ENCODE data around the gene DLGAP4.

DLGAP4 gene

DNA sequence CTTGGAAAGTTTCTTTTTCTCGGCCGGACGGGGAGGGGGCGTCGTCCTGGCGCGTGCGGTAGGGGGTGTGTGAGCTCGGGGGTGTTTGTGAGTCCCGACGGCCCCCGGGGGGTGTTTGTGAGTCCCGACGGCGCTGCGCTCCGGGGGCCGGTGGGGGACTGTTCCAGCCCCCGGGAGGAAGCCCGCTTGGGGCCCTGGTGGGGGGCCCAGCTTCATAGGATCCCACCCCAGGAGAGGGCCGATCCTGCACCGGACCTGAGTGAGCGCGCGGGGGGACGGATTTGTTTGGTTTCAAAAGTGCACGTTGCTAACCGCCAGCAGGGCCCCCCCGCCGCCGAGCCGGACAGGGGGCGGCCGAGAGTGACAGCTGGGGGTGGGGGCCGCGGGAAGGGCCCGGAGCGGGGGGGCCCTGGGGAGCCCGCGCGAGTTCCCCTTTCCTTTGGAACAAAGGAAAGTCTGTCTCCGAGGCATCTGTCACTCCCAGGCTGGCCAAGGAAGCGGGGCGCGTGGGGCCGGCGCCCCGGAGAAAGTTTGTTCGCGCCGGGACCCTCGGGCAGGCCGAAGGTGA is 267.7 kb downstream of the DLGAP4 start:
- Histone ChIP-seq H3K4me3 (IDR thresholded peaks at IDR 0.05; ENCODE audit: insufficient read depth, low read depth, low read length) (peak overlapping the region; percentile 55), H2AFZ (ENCODE audit: low read depth) (peak overlapping the region; percentile 67; the same call in 1 of the 2 replicates), H3K79me2 (ENCODE audit: insufficient read depth, low read depth) (peaks cover 46% of the 10 kb centered on the region), H3K36me3 (ENCODE audit: insufficient read depth) (no peaks in the 10 kb centered on the region), H3K27ac (peak overlapping the region; percentile 89), H3K4me1 (ENCODE audit: low read depth, poor library complexity, severe bottlenecking) (peaks cover 34% of the 10 kb centered on the region), H3K27me3 (ENCODE audit: insufficient read depth, low read depth) (no peaks in the 10 kb centered on the region), H3K9ac (peak overlapping the region; percentile 100), H3K4me2 (peak overlapping the region; percentile 71), H4K20me1 (ENCODE audit: insufficient read depth) (peaks cover 21% of the 10 kb centered on the region)
- TF ChIP-seq, protein P1, sequence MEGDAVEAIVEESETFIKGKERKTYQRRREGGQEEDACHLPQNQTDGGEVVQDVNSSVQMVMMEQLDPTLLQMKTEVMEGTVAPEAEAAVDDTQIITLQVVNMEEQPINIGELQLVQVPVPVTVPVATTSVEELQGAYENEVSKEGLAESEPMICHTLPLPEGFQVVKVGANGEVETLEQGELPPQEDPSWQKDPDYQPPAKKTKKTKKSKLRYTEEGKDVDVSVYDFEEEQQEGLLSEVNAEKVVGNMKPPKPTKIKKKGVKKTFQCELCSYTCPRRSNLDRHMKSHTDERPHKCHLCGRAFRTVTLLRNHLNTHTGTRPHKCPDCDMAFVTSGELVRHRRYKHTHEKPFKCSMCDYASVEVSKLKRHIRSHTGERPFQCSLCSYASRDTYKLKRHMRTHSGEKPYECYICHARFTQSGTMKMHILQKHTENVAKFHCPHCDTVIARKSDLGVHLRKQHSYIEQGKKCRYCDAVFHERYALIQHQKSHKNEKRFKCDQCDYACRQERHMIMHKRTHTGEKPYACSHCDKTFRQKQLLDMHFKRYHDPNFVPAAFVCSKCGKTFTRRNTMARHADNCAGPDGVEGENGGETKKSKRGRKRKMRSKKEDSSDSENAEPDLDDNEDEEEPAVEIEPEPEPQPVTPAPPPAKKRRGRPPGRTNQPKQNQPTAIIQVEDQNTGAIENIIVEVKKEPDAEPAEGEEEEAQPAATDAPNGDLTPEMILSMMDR (conservative IDR thresholded peaks at IDR 0.05; ENCODE audit: low read depth, low read length), result no peak

- peaks cover 21% of the 10 kb centered on the region for H4K20me1 ChIP-seq (ENCODE audit: insufficient read depth)
- peak overlapping the region; percentile 71 for H3K4me2 ChIP-seq
- TF ChIP-seq, protein P1 (conservative IDR thresholded peaks at IDR 0.05; ENCODE audit: low read depth, low read length), result 0 out of 2 replicates have a peak, but pooled peaks have one; percentile 15
- no peaks in the 10 kb centered on the region for H3K36me3 ChIP-seq (ENCODE audit: insufficient read depth)
- peaks cover 34% of the 10 kb centered on the region for H3K4me1 ChIP-seq (ENCODE audit: low read depth, poor library complexity, severe bottlenecking)
- peaks cover 52% of the 10 kb centered on the region for H3K79me2 ChIP-seq (ENCODE audit: insufficient read depth, low read depth)
- no peaks in the 10 kb centered on the region for H3K27me3 ChIP-seq (ENCODE audit: insufficient read depth, low read depth)
- H3K27ac ChIP-seq, result peak overlapping the region; percentile 89
- H3K9ac ChIP-seq, result peak overlapping the region; percentile 100
- H2AFZ ChIP-seq (ENCODE audit: low read depth), result peak overlapping the region; percentile 67; the same call in 1 of the 2 replicates
- peak overlapping the region; percentile 55 for H3K4me3 ChIP-seq (IDR thresholded peaks at IDR 0.05; ENCODE audit: insufficient read depth, low read depth, low read length)
These were observed 268.4 kb downstream of the DLGAP4 start for GRCh38 chr20:36574366-36575135.

GRCh38 chr20:36576081-36576445 is 269.9 kb downstream of the DLGAP4 start:
- H3K4me3 ChIP-seq (IDR thresholded peaks at IDR 0.05; ENCODE audit: insufficient read depth, low read depth, low read length), result no peak overlapping the region
- peak overlapping the region; percentile 89; the same call in 1 of the 2 replicates for H3K27ac ChIP-seq
- peaks cover 34% of the 10 kb centered on the region for H3K4me1 ChIP-seq (ENCODE audit: low read depth, poor library complexity, severe bottlenecking)
- H3K79me2 ChIP-seq (ENCODE audit: insufficient read depth, low read depth), result peaks cover 52% of the 10 kb centered on the region
- TF ChIP-seq, protein P1 (conservative IDR thresholded peaks at IDR 0.05; ENCODE audit: low read depth, low read length), result no peak
- H3K9ac ChIP-seq, result no peak overlapping the region; the same call in 1 of the 2 replicates
- H2AFZ ChIP-seq (ENCODE audit: low read depth), result no peak overlapping the region
- peak overlapping the region; percentile 71 for H3K4me2 ChIP-seq
- H3K27me3 ChIP-seq (ENCODE audit: insufficient read depth, low read depth), result no peaks in the 10 kb centered on the region
- H3K36me3 ChIP-seq (ENCODE audit: insufficient read depth), result no peaks in the 10 kb centered on the region
- peaks cover 21% of the 10 kb centered on the region for H4K20me1 ChIP-seq (ENCODE audit: insufficient read depth)
